CD4-positive, alpha-beta T cell treated with Interleukin-2 at 100 ng/mL for 4 hours (primary cell): ENCODE measurements around the gene SLC4A8.
"Not testable (repeated sequence)": the region's sequence is repeated elsewhere in the genome, so short reads cannot be mapped to it uniquely, and the experiment has no call there.

Experiments
- DNase-seq: peaks from one replicate; pipeline ENCODE4 v3.0.0-alpha.2; 2020; ENCODE audit warnings: low spot score

The SLC4A8 gene

DNA sequence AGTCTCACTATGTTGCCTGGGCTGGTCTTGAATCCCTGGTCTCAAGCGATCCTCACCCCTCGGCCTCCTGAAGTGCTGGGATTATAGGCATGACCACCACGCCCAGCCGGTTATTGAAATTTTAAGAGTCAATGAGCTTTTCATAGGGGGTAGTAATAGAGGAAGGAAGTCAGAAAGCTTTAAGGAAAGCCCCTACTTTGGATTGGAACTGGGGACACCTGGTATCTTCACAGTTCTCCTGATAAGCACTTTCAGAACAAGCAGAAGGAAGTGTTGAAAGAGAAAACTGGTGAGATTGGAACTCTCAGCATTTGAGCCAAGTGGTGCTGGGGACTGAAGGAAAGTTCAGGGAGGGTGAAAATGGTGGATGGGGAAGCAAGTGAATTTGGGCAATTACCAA, 5.1 kb downstream of the SLC4A8 start:
- DNase-seq = no peak

DNA sequence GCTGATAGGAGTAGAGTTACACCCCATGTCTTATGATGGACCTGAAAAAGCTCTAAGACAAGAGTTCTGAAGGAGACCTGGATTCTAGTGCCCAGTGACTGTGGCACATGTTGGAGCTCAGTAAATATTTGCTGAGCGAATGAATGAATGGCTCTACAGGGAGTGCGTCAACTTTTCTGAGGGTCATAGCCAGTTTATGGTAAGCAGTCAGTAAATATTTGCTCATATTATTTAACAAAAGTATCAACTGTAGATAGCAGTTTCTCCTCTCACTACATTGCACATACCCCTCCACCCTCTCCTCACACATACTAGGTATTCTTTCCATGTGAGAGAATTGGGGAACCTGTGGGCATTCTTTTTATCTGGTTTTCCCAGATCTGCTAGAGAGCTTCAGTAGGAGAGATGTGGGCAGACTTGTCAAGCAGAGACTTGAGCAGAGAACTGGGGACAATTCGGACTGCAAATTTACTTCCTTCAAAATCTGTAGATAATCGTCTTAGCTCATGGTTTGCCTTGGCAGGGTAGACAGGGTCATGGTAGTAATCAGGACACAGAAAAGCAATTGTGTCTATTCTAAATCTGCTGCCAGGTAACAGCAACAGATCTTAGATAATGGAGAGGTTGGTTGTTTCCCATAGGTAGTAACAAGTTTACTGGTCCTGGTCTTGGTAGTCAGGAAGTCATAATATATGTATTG, 5.7 kb downstream of the SLC4A8 start:
- DNase-seq = no peak

DNA sequence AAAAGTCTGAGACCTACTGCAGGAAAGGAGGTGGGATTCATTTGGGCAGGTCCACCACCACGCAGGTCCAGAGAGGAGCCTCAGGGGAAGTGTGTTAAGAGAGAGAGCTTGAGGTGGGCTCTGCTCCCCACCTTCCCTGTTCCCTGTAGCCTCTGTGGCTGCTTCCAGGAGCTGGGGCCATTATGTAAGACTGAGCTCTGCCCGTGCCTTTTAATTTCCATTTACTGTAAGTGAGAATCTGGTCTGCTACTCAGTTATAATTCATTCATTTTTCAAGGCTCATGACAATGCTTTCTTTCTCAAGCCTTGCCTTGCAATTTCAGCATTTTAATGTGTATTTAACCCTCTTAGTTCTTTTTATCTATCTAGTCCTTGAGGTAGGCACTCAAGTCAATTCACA, 8.3 kb downstream of the SLC4A8 start:
- no peak for DNase-seq

DNA sequence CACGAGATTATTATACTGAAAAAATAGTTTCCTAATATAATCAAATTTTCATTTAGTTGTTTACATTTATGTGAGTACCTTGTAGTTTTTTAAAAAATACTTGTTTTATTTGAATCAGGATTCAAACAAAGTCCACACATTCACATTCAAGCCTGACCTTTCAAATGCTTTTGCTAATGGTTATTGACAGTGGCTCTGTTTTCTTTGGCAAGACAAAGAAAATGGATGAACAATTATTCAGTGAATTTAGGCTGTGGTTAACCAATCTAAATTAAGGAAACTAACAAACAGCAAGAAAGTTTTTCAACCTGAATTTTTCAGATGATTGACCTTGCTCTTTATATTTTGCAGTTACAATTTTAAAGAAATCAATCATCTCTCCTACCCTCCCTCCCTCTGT, 9.7 kb downstream of the SLC4A8 start:
- no peak for DNase-seq

DNA sequence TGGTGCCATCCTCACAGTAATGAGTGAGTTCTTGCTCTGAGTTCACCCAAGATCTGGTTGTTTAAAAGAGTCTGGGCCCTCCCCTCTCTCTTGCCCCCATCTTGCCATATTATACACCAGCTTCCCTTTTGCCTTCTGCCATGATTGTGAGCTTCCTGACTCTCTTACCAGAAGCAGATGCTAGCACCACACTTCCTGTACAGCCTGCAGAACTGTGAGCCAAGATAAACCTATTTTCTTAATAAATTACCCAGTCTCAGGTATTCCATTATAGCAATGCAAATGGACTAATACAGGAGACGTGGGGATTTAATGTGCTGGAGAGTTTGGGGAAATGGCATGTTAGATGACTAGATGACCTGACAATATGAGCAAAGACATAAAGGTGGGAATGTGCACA, 12.8 kb downstream of the SLC4A8 start:
- DNase-seq = no peak

DNA sequence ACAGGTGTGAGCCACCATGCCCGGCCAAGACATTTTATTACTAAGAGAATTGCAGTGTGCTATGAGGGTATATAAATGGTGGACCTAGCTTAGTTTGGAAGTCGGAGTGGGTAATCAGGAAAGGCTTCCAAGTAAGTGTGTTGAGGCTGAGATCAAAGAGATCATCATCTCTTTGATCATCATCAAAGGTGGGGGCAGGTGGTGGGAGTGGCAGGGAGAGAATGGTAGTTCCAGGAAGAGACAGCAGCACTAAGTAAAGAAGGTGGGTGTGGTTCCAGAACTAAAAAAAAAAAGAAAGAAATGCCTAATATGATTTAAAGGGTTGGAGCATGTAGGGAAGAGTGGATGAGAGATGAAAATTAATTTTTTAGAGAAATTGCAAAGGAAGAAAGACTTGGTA, 14.7 kb downstream of the SLC4A8 start:
- DNase-seq = no peak

DNA sequence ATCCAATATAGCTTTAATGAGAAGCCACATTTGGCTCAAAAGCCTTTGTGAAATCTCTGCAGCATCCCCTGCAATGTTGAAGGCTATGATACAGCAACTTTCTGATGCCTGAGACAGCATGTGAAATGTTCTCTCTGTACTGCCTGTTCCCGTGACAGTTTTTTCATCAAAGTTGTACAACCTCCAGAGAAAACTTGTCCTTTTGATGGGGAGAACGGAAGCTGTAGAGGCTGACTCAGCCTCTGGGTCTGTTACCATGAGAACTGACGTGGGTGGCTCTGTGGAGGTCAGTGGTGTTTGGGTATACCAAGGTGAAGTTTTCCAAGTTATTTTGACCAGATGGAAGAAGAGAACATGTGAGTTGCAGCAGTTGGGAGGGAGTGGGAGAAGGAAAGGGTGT, 17.0 kb downstream of the SLC4A8 start:
- DNase-seq = no peak

DNA sequence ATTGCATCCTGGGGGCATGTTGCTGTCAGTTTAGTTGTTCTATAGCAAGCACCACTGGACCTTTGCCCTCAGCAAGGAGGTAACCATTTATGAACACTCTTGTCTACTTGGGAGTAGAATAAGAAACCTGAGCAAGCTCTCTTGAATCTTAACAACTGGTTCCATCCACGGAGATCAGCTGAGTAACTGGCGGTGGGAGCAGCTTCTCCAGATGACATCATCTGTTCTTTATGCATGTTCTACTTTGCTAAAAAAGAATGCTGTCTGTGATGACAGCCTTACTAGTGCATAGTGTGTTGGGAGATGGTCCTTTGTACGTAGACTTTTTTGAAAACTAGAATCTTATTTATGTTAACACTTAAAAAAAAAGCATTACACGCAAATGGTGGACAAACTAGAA, 17.7 kb downstream of the SLC4A8 start:
- DNase-seq = no peak

DNA sequence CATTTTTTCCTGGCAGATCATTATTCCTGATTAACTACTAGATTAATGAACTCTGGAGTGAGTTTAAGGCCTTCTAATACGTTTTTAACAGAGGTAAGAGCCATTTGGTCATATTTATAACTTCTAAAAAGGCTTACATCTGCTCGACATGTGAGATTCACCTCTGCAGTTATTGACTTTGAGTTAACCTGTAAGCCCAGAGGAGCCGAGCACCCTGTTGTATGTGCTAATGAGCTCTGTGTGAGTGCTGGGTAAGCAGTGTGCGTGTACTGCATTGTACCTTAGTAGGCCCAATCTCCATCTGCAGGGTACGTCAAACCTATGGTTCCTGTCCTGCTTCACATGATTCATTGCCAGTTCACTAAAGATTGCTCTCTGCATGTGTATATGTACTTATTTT, 18.9 kb downstream of the SLC4A8 start:
- no peak for DNase-seq

DNA sequence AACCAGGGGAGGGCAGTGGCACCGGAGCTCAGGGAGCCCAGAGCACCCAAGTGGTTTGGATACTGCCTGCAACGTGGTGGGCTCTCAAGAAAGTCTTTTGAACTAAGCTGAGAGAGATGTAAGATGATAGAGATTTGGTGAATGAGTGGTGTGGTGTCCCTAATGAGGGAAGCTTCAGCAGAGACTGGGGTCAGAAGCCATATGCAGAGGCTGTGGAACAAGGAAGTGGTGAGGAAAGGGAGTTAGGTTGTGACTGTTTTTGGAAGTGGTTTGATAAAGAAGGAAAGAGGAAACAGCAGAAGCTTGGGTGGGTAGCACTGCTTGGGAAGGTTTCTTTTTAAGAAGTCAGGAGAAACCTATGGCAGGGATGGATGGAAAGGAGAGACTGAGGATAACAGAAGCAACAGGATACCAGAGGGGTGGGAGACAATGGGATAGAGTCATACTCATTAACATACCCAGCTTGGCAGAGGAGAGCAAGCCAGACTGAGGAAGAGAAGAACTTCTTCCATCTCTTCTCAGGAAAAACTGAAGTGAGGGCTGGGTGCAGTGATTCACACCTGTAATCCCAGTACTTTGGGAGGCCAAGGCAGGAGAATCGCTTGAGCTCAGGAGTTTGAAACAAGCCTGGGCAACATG, 24.1 kb downstream of the SLC4A8 start:
- DNase-seq = no peak

DNA sequence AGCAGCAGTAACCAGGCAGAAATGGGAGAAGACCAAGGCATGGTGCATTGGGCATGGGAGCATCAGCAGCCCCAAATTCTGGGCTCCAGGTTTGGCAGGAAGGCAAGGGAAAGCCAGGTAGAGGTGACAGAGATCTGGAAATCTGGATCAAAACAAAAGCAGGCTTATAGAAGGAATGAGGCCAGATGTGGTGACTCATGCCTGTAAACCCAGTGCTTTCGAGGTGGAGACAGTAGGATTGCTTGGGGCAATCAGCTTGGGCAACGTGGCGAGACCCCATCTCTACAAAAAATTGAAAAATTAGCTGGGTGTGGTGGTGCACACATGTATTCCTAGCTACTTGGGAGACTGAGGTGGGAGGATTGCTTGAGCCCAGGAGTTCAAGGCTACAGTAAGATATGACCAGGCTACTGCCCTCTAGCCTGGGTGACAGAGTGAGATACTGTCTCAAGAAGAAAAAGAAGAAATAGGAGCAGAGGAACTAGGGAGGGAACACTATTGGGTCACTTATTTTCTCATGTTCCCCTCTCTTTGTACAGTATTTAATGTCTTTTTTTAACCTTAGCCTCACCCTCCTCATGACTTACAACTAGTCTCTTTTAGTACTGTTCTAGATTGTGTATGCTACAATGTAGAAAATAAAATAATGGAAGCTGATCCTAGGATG, 25.1 kb downstream of the SLC4A8 start:
- no peak for DNase-seq

DNA sequence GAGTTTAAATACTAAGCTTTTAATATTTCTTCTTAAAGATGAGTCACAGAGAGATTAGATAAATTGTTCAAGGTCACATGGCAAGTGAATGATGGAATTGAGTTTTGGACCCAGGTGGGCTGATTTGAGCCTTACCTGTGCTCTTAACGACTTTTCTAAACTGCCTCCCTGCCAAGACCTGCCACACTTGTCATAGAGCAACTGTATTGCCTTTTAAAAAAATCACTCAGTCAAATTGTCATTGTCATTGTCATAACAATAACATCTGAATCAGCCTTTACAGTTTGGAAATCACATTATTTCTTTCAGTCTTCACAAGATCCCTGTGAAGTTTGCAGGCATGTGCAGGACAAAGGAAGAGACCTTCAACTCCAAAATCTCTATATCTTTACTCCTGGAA, 25.7 kb downstream of the SLC4A8 start:
- no peak for DNase-seq

DNA sequence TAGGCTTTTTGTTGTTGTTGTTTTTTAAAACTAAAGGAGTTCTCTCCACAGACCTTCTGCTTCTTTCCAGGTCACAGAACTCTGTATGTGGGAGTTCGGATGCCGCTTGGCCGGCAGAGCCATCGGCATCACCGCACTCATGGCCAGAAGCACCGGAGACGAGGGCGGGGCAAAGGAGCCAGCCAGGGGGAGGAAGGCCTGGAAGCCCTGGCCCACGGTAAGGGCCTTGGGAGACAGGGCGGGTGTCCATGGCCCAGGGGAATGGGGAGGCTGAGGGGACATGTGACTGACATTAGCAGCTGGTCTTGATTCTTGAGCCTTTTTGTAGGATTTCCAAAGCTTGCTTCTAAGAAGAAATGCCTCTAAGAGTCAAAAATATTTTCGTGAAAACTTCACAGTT, 26.2 kb downstream of the SLC4A8 start:
- DNase-seq = no peak

DNA sequence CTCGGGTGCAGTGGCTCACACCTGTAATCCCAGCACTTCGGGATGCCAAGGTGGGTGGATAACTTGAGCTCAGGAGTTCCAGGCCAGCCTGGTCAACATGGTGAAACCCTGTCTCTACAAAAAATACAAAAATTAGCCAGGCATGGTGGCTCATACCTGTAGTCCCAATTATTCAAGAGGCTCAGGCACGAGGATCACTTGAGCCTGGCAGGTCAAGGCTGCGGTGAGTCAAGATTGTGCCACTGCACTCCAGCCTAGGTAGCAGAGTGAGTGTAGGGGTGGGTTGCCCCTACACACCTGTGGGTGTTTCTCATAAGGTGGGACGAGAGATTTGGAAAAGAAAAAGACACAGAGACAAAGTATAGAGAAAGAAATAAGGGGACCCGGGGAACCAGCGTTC, 29.4 kb downstream of the SLC4A8 start:
- DNase-seq = not testable (repeated sequence)

DNA sequence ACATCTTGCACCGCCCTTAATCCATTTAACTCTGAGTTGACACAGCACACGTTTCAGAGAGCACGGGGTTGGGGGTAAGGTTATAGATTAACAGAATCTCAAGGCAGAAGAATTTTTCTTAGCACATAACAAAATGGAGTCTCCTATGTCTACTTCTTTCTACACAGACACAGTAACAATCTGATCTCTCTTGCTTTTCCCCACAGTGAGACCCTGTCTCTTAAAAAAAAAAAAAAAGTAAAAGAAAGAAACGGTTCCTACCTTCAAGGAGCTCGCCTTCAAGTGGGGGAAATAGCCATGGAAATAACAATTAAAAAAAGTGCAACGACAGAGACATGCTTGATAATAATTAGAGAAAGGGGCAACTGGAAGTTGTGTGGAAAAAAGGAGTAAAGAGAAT, 30.4 kb downstream of the SLC4A8 start:
- not testable (repeated sequence) for DNase-seq

DNA sequence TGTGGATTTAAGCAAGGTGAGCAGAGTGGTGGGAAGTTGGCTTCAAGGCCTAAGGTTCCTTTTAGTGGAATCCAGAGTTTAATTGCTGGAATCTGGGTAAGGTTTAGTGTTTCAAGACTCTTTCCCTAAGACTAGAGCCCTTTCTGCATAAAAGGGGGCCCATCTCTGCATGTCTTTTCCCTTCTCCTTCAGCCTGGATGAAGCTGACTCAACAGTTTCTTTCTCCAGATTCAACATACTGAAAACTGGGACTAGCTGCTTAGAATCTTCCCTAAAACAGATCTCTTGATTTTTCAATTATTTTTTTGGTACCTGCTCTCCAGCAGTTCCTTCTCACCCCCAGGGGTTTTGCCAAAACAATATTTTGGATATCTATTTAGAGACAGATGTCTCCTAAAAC, 34.0 kb downstream of the SLC4A8 start:
- DNase-seq = no peak

DNA sequence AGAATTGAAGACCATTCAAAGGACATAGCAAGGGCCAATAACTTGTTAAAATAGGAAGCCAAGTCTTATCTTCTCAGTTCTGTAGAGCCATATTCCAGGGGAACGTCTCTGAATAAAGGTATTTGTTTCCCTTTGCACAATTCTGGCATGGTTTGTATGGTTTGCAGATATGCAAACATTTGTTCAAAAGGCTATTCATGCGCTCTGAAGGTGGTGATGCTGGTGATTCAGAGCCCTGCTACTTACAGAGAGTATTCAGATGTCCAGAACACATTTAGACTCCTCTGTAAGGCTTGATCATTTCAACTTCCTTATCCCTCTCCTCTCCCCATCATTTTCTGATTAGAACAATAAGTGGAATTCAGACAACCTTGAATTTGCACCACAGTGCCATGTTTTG, 35.9 kb downstream of the SLC4A8 start:
- no peak for DNase-seq

DNA sequence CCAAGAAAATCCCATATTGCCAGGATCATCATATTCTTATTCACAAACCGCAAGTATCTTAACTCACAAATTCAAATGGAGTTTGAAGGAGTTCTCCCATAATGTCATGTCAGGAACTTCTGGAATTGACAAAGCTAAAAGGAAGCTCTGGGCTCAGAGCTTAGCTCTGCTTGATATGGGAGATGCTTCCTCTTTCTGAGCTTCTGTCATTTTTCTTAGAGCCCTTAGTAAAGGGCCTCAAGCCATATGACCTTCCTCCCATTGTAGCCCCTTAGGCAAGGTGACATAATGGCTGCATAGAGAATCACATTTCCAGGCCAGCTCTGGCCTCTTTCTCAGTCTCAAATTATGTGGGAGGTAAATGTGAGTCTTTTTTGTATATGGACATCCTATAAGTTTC, 40.9 kb downstream of the SLC4A8 start:
- DNase-seq = no peak

DNA sequence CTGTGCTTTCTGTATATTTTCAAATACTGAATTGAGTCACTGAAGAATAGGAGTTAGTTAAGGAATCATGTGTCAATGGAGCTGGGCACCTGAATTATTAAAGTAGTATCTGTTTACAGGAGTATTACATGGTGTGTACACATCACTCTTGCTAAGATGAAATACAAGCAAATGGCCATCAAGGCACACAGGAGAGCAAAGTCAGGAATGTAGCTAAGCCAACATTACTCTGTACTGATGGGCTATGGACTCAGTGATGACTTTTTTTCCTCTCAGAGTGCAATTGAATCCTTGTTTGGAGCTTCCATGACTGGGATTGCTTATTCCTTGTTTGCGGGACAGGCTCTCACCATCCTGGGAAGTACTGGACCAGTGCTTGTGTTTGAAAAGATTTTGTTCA, 45.5 kb downstream of the SLC4A8 start:
- DNase-seq = no peak

DNA sequence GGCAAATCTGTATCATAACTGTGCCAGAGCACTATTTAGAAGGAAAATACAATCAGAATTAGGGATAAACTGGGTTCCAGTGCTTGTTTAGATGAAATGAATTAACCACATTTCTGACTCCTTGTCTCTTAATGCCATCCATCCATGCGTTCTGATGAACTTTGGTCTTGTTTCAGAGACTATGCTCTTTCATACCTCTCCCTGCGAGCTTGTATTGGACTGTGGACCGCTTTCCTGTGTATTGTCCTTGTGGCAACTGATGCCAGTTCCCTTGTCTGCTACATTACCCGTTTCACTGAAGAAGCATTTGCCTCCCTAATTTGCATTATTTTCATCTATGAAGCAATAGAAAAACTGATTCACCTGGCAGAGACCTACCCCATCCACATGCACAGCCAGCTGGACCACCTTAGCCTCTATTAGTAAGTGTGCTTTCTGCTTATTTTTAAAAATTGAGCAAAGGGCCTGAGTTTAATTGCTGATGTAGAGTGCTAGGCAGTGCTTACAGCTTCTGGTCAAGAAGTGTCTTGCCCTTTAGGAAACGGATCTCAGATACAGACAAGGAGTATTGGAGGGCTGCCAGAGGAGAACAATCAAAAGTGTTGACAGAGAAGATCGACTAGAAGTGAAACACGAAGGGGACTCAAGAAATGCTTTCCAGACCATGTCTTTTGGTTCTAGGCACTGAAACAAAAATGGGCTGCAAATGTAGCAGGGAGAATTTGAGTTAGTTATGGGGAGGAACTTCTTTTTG, 46.7 kb downstream of the SLC4A8 start:
- no peak for DNase-seq

DNA sequence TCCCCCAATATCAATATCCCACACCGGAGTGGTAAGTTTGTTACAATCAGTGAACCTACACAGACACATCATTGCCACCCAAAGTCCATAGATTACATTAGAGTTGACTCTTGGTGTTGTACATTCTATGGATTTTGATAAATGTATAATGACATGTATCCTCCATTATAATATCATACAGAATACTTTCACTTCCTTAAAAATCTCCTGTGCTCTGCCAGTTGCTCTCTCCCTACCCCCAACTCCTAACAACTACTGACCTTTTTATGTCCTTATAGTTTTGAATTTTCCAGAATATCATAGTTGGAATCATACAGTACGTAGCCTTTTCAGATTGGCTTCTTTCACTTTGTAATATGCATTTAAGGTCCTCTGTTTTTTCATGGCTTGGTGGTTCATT, 48.4 kb downstream of the SLC4A8 start:
- no peak for DNase-seq

DNA sequence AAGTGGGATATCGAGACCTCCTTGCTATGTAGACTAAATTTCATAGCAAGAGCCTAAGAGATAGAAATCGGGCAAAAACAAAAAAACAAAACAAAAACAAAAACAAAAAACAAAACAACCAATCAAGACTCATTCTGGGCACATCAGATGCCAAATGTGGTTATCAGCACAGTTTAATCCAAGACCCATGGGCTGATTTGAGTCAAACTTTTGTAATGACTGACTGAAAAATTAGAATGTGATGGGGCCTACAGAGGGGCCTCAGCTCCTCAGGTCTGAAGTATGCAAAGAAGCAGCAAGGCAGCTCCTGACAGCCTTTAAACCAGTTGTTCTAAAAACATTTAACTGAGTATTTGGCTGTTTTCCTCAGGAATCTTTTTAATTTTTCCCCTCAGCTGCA, 49.3 kb downstream of the SLC4A8 start:
- no peak for DNase-seq

DNA sequence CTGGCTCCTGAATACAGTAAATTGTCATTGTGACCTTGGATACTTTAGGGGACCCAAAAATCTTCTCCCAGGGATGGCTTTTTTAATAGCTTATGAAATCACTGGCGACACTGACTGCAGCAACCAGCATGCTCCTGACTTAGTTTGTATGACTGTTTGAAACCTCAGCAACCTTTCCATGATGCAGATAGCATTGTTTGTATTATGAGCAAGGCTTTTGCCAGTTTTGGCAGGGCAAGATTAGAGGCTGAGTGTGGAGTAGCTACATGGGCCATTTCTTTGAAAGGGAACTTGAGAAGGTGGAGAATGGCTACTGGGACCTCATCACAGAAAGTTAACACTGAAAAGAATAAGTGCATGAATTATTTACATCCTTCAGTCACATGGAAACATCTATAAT, 50.9 kb downstream of the SLC4A8 start:
- no peak for DNase-seq
